Glutamatergic neuron (in vitro differentiated cells): Measurements from ENCODE around the gene LAPTM4A. TPM values are rescaled to one million over a fixed set of nuclear protein-coding genes. Genes with fewer than 3 reads are reported as not detected.
"Not testable (repeated sequence)": the region's sequence is repeated elsewhere in the genome, so short reads cannot be mapped to it uniquely, and the experiment has no call there.

Source experiments
- DNase-seq: peaks from one replicate; pipeline ENCODE4 v3.0.0; 2022
- H3K27ac Mint-ChIP-seq: one replicate; pipeline ENCODE4 v1.8.0; 2020; ENCODE audit warnings: mild to moderate bottlenecking, mixed read lengths, inconsistent platforms; ENCODE audit not compliant: unreplicated experiment
- H3K27me3 Mint-ChIP-seq: one replicate; pipeline ENCODE4 v1.8.0; 2020; ENCODE audit warnings: mild to moderate bottlenecking, moderate library complexity, mixed read lengths, inconsistent platforms; ENCODE audit not compliant: unreplicated experiment
- H3K36me3 Mint-ChIP-seq: one replicate; pipeline ENCODE4 v1.8.0; 2020; ENCODE audit warnings: mild to moderate bottlenecking, mixed read lengths, inconsistent platforms; ENCODE audit not compliant: unreplicated experiment
- H3K4me1 Mint-ChIP-seq: one replicate; pipeline ENCODE4 v1.8.0; 2020; ENCODE audit warnings: mild to moderate bottlenecking, low read depth, mixed read lengths, inconsistent platforms; ENCODE audit not compliant: unreplicated experiment
- H3K4me3 Mint-ChIP-seq: one replicate; pipeline ENCODE4 v1.8.0; 2020; ENCODE audit warnings: mild to moderate bottlenecking, mixed read lengths, inconsistent platforms; ENCODE audit not compliant: unreplicated experiment
- H3K9me3 Mint-ChIP-seq: one replicate; pipeline ENCODE4 v1.8.0; 2020; ENCODE audit warnings: mild to moderate bottlenecking, moderate library complexity, mixed read lengths, inconsistent platforms; ENCODE audit not compliant: unreplicated experiment
- CTCF ChIP-seq: fragments of 200-600 bp; sonication (generic); IDR thresholded peaks from one replicate; pipeline ENCODE4 v1.5.0; 2021; ENCODE audit not compliant: partially characterized antibody, unreplicated experiment
- total RNA-seq: library from RNA; stranded (reverse); fragmentation: NEBNext Ultra II Directional; extraction: Animal tissue kit (Norgen Biotek cat#: 25700); gene quantifications from one replicate; pipeline ENCODE4 v1.2.1, GENCODE V29; 2021; ENCODE audit not compliant: unreplicated experiment

The LAPTM4A gene
- total RNA-seq, 1 donor from 2014 or later = 147 TPM

- Mint-ChIP-seq H3K27ac (no peak overlapping the region), H3K4me1 (peaks cover 18% of the 10 kb centered on the region), H3K4me3 (no peak overlapping the region), H3K9me3 (peaks cover 2% of the 10 kb centered on the region), H3K27me3 (peaks cover 4% of the 10 kb centered on the region), H3K36me3 (peaks cover 9% of the 10 kb centered on the region)
- no peak for TF ChIP-seq CTCF
- DNase-seq = no peak
These were observed 25.3 kb upstream of the LAPTM4A start for GRCh38 chr2:20076757-20077156.

DNA sequence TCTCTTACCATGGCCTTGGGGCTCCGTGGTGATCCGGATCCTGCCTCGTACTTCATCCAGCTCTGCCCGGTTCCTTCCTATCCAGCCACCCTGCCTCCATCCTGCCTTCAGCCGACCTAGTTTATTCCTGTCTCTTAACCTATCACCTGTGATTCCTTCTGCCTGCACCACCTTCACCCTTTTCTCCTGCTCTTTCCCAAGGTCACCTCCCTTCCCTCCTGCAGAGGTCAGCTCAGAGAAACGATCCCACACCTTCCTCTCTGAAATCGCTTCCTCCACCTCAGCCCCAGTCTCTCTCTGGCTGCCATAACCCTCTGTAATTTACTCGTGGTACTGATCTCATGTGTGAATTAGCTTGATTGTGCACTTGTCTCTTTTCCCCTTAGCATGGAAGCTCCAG, 23.5 kb upstream of the LAPTM4A start:
- H3K36me3 Mint-ChIP-seq = peaks cover 9% of the 10 kb centered on the region
- no peak for TF ChIP-seq CTCF
- no peak for DNase-seq
- H3K27ac Mint-ChIP-seq = no peak overlapping the region
- H3K4me1 Mint-ChIP-seq = peaks cover 26% of the 10 kb centered on the region
- H3K9me3 Mint-ChIP-seq = peaks cover 2% of the 10 kb centered on the region
- peaks cover 6% of the 10 kb centered on the region for H3K27me3 Mint-ChIP-seq
- H3K4me3 Mint-ChIP-seq = peak overlapping the region; percentile 50

DNA sequence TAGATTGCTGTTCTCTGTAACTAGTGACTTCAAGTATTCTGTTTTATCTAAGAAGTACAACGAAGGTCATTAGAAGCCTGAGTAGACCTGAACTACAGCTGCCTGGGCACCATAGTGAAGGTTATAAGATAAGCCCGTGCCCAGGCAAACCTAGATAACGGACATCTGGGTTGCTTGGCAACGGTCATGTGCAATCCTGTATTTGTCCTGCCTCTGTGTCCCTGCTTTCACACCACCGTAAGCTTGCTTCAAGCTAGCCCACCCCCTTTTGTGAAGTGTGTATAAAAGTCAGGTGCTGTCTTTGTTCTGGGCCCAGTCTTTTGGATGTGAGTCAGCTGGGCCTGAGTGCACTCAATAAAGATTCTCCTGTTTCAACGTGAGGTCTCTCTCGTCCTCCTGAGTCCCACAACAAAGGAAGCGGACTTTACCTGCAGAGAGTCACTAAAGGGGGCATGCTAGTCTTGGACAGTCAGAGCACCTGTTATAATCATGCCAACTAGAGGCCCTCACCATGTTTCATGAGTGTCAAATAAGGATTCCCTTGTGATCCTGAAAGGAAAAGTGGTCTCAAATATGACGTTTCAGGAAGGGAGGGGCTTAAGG, 22.7 kb upstream of the LAPTM4A start:
- not testable (repeated sequence) for H3K9me3 Mint-ChIP-seq, H3K4me3 Mint-ChIP-seq, H3K27ac Mint-ChIP-seq, H3K36me3 Mint-ChIP-seq, H3K27me3 Mint-ChIP-seq, DNase-seq
- peaks cover 26% of the 10 kb centered on the region for H3K4me1 Mint-ChIP-seq

- no peak overlapping the region for H3K4me3 Mint-ChIP-seq
- no peak for DNase-seq
- peaks cover 2% of the 10 kb centered on the region for H3K9me3 Mint-ChIP-seq
- H3K4me1 Mint-ChIP-seq = peaks cover 26% of the 10 kb centered on the region
- H3K27me3 Mint-ChIP-seq = peaks cover 6% of the 10 kb centered on the region
- no peak overlapping the region for H3K27ac Mint-ChIP-seq
- H3K36me3 Mint-ChIP-seq = peaks cover 9% of the 10 kb centered on the region
- no peak for TF ChIP-seq CTCF
These were observed 22.0 kb upstream of the LAPTM4A start for GRCh38 chr2:20073460-20073859.

- Mint-ChIP-seq H3K4me1 (peaks cover 26% of the 10 kb centered on the region), H3K27me3 (peaks cover 8% of the 10 kb centered on the region), H3K27ac (peak overlapping the region; percentile 94), H3K9me3 (peaks cover 2% of the 10 kb centered on the region), H3K4me3 (peak overlapping the region; percentile 31), H3K36me3 (peaks cover 16% of the 10 kb centered on the region)
- TF ChIP-seq CTCF = no peak
- no peak for DNase-seq
These were observed 21.2 kb upstream of the LAPTM4A start for GRCh38 chr2:20072436-20073158.
